H1 (cell line): Measurements from ENCODE around the gene ONECUT3. TPM values are rescaled to one million over a fixed set of nuclear protein-coding genes. Genes with fewer than 3 reads are reported as not detected.

ENCODE experiments used
- CTCF ChIA-PET: fragments of 300-600 bp; sonication (Branson Sonifier 250); formaldehyde crosslinking; loops from one replicate; lab custom pipeline; 2021; ENCODE audit not compliant: partially characterized antibody; lab: Charles Lee
- POLR2A ChIA-PET: fragments of 300-600 bp; sonication (Branson Sonifier 250); formaldehyde crosslinking; loops from one replicate; lab custom pipeline; 2021; ENCODE audit warnings: inconsistent platforms; ENCODE audit not compliant: partially characterized antibody; lab: Charles Lee
- DNase-seq, 2 experiments: peaks; one replicate each; pipeline versions ENCODE4 v3.0.0 to v3.0.0-alpha.2; 2010 to 2022; ENCODE audit warnings: low spot score in 2 of 2, low read depth in 1 of 2, mixed read lengths in 1 of 2
- FAIRE-seq: peaks from 2 replicates; lab custom pipeline; 2011; peaks lifted over from hg19 to GRCh38; lab: Jason Lieb, UNC
- H2AFZ ChIP-seq: 2 replicates; pipeline ENCODE4 v1.8.1; 2012; ENCODE audit warnings: low read length, inconsistent platforms
- H2AK5ac ChIP-seq: 2 replicates; pipeline ENCODE4 v1.6.1; 2013; ENCODE audit warnings: low read depth, low read length
- H2BK120ac ChIP-seq: replicated peaks from 2 replicates; pipeline ENCODE3; 2013; ENCODE audit warnings: low read depth, low read length, inconsistent platforms
- H2BK12ac ChIP-seq: 2 replicates; pipeline ENCODE4 v1.6.1; 2013; ENCODE audit warnings: low read depth, low read length
- H2BK15ac ChIP-seq: 2 replicates; pipeline ENCODE4 v1.6.1; 2013; ENCODE audit warnings: low read length
- H2BK20ac ChIP-seq: 2 replicates; pipeline ENCODE4 v1.6.1; 2013; ENCODE audit warnings: low read length
- H2BK5ac ChIP-seq: 2 replicates; pipeline ENCODE4 v1.6.1; 2013; ENCODE audit warnings: low read depth, low read length
- H3K14ac ChIP-seq: 2 replicates; pipeline ENCODE4 v1.6.1; 2013; ENCODE audit warnings: inconsistent platforms; ENCODE audit not compliant: insufficient read length
- H3K18ac ChIP-seq: 2 replicates; pipeline ENCODE4 v1.6.1; 2013; ENCODE audit warnings: low read length; ENCODE audit errors: extremely low read depth
- H3K23ac ChIP-seq: 2 replicates; pipeline ENCODE4 v1.6.1; 2013; ENCODE audit warnings: inconsistent platforms; ENCODE audit not compliant: insufficient read length
- H3K23me2 ChIP-seq: 2 replicates; pipeline ENCODE4 v1.6.1; 2013; ENCODE audit warnings: low read depth, low read length
- H3K27ac ChIP-seq: 2 replicates; pipeline ENCODE4 v1.6.1; 2011; ENCODE audit warnings: low read depth, low read length, inconsistent platforms
- H3K27me3 ChIP-seq, 4 experiments: replicated peaks in 1 of 4; 1 replicate in 1 of 4; 2 replicates in 3 of 4; pipeline versions ENCODE4 v1.6.1 to v1.8.1; 2011 to 2013; ENCODE audit warnings: low read length in 3 of 4, mild to moderate bottlenecking in 3 of 4, inconsistent platforms in 2 of 4, mixed read lengths in 2 of 4, moderate library complexity in 1 of 4; ENCODE audit not compliant: control insufficient read depth in 3 of 4, insufficient read depth in 3 of 4; ENCODE audit errors: extremely low read depth in 1 of 4
- H3K36me3 ChIP-seq, 4 experiments: 2 replicates each; pipeline versions ENCODE4 v1.6.1 to v1.8.1; 2011 to 2013; ENCODE audit warnings: mild to moderate bottlenecking in 4 of 4, low read length in 3 of 4, moderate library complexity in 2 of 4, control low read depth in 1 of 4, inconsistent platforms in 1 of 4; ENCODE audit not compliant: insufficient read depth in 4 of 4, control insufficient read depth in 2 of 4
- H3K4ac ChIP-seq: replicated peaks from 2 replicates; pipeline ENCODE3; 2013; ENCODE audit warnings: low read length, low read depth, mixed read lengths, inconsistent platforms; ENCODE audit not compliant: insufficient read length
- H3K4me1 ChIP-seq, 4 experiments: replicated peaks in 1 of 4; 1 replicate in 1 of 4; 2 replicates in 3 of 4; pipeline versions ENCODE4 v1.6.1 to v1.8.1; 2011 to 2013; ENCODE audit warnings: low read length in 3 of 4, inconsistent platforms in 2 of 4, mixed read lengths in 1 of 4; ENCODE audit not compliant: insufficient read depth in 4 of 4, control insufficient read depth in 3 of 4
- H3K4me2 ChIP-seq, 2 experiments: 2 replicates each; pipeline versions ENCODE4 v1.6.1 to v1.8.1; 2011 to 2013; ENCODE audit warnings: low read depth in 2 of 2, low read length in 2 of 2, control low read depth in 1 of 2, inconsistent platforms in 1 of 2, mild to moderate bottlenecking in 1 of 2; ENCODE audit not compliant: insufficient read depth in 1 of 2
- H3K4me3 ChIP-seq, 4 experiments: fragments of 200-600, 300-600 bp in 1 of 4; sonication (generic), shearing (Covaris generic), sonication (Bioruptor Twin) in 1 of 4; 2 replicates each; pipeline versions ENCODE4 v1.5.1 to v1.8.1; 2011 to 2016; ENCODE audit warnings: low read length in 4 of 4, low read depth in 3 of 4, control low read depth in 2 of 4, inconsistent platforms in 2 of 4, mild to moderate bottlenecking in 2 of 4, mixed read lengths in 1 of 4, moderate library complexity in 1 of 4; ENCODE audit not compliant: insufficient read depth in 2 of 4; ENCODE audit errors: extremely low read depth in 1 of 4
- H3K56ac ChIP-seq: replicated peaks from 2 replicates; pipeline ENCODE3; 2013; ENCODE audit warnings: low read depth, mild to moderate bottlenecking, mixed read lengths, low read length, inconsistent platforms; ENCODE audit not compliant: insufficient read length
- H3K79me1 ChIP-seq: 2 replicates; pipeline ENCODE4 v1.6.1; 2013; ENCODE audit warnings: low read depth, low read length, control low read depth
- H3K79me2 ChIP-seq, 2 experiments: 2 replicates each; pipeline versions ENCODE4 v1.6.1 to v1.8.1; 2012 to 2013; ENCODE audit warnings: low read length in 2 of 2, mild to moderate bottlenecking in 2 of 2, inconsistent platforms in 1 of 2; ENCODE audit not compliant: insufficient read depth in 2 of 2, control insufficient read depth in 1 of 2
- H3K9ac ChIP-seq, 4 experiments: replicated peaks in 1 of 4; 1 replicate in 1 of 4; 2 replicates in 3 of 4; pipeline versions ENCODE4 v1.6.1 to v1.8.1; 2011 to 2013; ENCODE audit warnings: low read depth in 3 of 4, low read length in 3 of 4, control low read depth in 2 of 4, mild to moderate bottlenecking in 2 of 4, moderate library complexity in 2 of 4, inconsistent platforms in 1 of 4; ENCODE audit errors: extremely low read depth in 1 of 4
- H3K9me3 ChIP-seq, 2 experiments: 2 replicates each; pipeline versions ENCODE4 v1.6.1 to v1.8.1; 2012 to 2013; ENCODE audit warnings: mild to moderate bottlenecking in 2 of 2, moderate library complexity in 2 of 2, control low read depth in 1 of 2, inconsistent platforms in 1 of 2, low read depth in 1 of 2, low read length in 1 of 2, mixed read lengths in 1 of 2; ENCODE audit not compliant: insufficient read depth in 2 of 2
- H4K20me1 ChIP-seq, 2 experiments: replicated peaks in 1 of 2; 2 replicates each; pipeline versions ENCODE3 to v1.8.1; 2011 to 2013; ENCODE audit warnings: inconsistent platforms in 2 of 2, low read length in 2 of 2, mild to moderate bottlenecking in 1 of 2; ENCODE audit not compliant: insufficient read depth in 2 of 2, control insufficient read depth in 1 of 2
- H4K5ac ChIP-seq: 2 replicates; pipeline ENCODE4 v1.6.1; 2013; ENCODE audit warnings: low read length, low read depth, mixed read lengths, inconsistent platforms; ENCODE audit not compliant: insufficient read length
- H4K8ac ChIP-seq: 2 replicates; pipeline ENCODE4 v1.8.0; 2013; ENCODE audit warnings: mild to moderate bottlenecking, moderate library complexity, low read length, inconsistent platforms; ENCODE audit not compliant: insufficient read depth; ENCODE audit errors: extremely low read depth
- H4K91ac ChIP-seq: replicated peaks from 2 replicates; pipeline ENCODE3; 2013; ENCODE audit warnings: low read length, mixed read lengths, inconsistent platforms; ENCODE audit not compliant: insufficient read length
- CREB1 ChIP-seq: IDR thresholded peaks from 2 replicates; pipeline ENCODE4 v1.6.1; 2012; ENCODE audit warnings: inconsistent platforms
- EP300 ChIP-seq, 2 experiments: IDR thresholded peaks; 1 replicate in 1 of 2; 2 replicates in 1 of 2; pipeline ENCODE4 v1.6.1; 2011 to 2012; ENCODE audit warnings: low read depth in 2 of 2, low read length in 2 of 2, mild to moderate bottlenecking in 2 of 2, borderline replicate concordance in 1 of 2, inconsistent platforms in 1 of 2, moderate library complexity in 1 of 2
- KDM5A ChIP-seq: fragments of 200-600 bp; IDR thresholded peaks from 2 replicates; pipeline ENCODE4 v1.7.1; 2012; ENCODE audit warnings: mild to moderate bottlenecking, low read length, inconsistent platforms, mixed read lengths
- WGBS, 2 experiments: shearing (Covaris generic) in 1 of 2; methylation state at CpG; one replicate each; pipeline versions ENCODE4 v1.1.6 to v1.1.7; 2013 to 2015; ENCODE audit warnings: low lambda C conversion rate in 2 of 2, mixed read lengths in 2 of 2, inconsistent platforms in 1 of 2, low coverage in 1 of 2, missing lambda C conversion rate in 1 of 2; ENCODE audit not compliant: insufficient replicate concordance in 2 of 2, insufficient coverage in 1 of 2, insufficient read length in 1 of 2; ENCODE audit errors: extremely low coverage in 1 of 2, missing lambda C conversion rate in 1 of 2; 5-methylcytosine and 5-hydroxymethylcytosine counted together
- polyA plus RNA-seq, 7 experiments: library from polyadenylated mRNA; depleted of rRNA in 3 of 7; stranded (reverse) in 5 of 7; unstranded in 2 of 7; fragments of >200 nt in 5 of 7; fragments of 200-250 nt in 2 of 7; gene quantifications; 1 replicate in 5 of 7; 2 replicates in 1 of 7; 4 replicates in 1 of 7; pipeline versions ENCODE4 v1.2.1 to v1.2.3, GENCODE V29; 2011 to 2013; ENCODE audit warnings: missing spikeins in 2 of 7, mixed read lengths in 2 of 7
- total RNA-seq: library from RNA; stranded (reverse); fragmentation: NEBNext Ultra II Directional; extraction: Animal tissue kit (Norgen Biotek cat#: 25700); gene quantifications from 2 replicates; pipeline ENCODE4 v1.2.1, GENCODE V29; 2021

ONECUT3 gene
- total and polyA plus RNA-seq, 2 of the 8 experiments (the other 6 are each of a cell fraction or from before 2014, with no cell fraction given): not detected

GRCh38 chr19:1758231-1758577 is 4.9 kb downstream of the ONECUT3 start:
- POLR2A ChIA-PET: no interaction called here
- no peaks in the 10 kb centered on the region for H3K9me3 ChIP-seq
- H3K4me2 ChIP-seq: peak overlapping the region in 1 of 2 experiments; percentile 33; a peak in 1 of 4 replicates
- H3K18ac ChIP-seq: no peak overlapping the region
- peaks cover 14 to 32% of the 10 kb centered on the region in 2 experiments for H4K20me1 ChIP-seq
- 16% methylated on average over 8 of the region's 10 CpGs; no CpG with 5 or more reads in 1 of the 2 experiments for WGBS, 2 experiments
- FAIRE-seq (no peak), DNase-seq (no peak)
- no peak overlapping the region for H2BK5ac ChIP-seq
- H3K23me2 ChIP-seq: no peaks in the 10 kb centered on the region; the same call in 1 of the 2 replicates
- CTCF ChIA-PET: interaction anchor here (1.1 to 1.3 kb wide), 2 partner anchors 10 to 37 kb away, joined by 3 to 5 read pairs; no protein-coding TSS in a partner anchor
- peak overlapping the region in 1 of 4 experiments; percentile 47; a peak in 1 of 8 replicates for H3K4me3 ChIP-seq
- no peak overlapping the region for H3K23ac ChIP-seq
- peaks cover 0 to 33% (median 13%) of the 10 kb centered on the region in 4 experiments; a peak in 6 of 7 replicates for H3K4me1 ChIP-seq
- H4K91ac ChIP-seq: no peak overlapping the region
- no peaks in the 10 kb centered on the region for H3K79me2 ChIP-seq
- H3K4ac ChIP-seq: no peak overlapping the region
- no peak overlapping the region for H3K56ac ChIP-seq
- no peak overlapping the region for H4K5ac ChIP-seq
- H4K8ac ChIP-seq: no peak overlapping the region
- H3K79me1 ChIP-seq: no peaks in the 10 kb centered on the region
- no peak overlapping the region for H3K27ac ChIP-seq
- H3K14ac ChIP-seq: no peak overlapping the region
- no peak overlapping the region for H2BK120ac ChIP-seq
- peaks cover 0 to 23% (median 0%) of the 10 kb centered on the region in 4 experiments; a peak in 1 of 8 replicates for H3K36me3 ChIP-seq
- no peak overlapping the region for H2AK5ac ChIP-seq
- H3K9ac ChIP-seq: no peak overlapping the region
- H2AFZ ChIP-seq: no peak overlapping the region
- H2BK20ac ChIP-seq: no peak overlapping the region
- H3K27me3 ChIP-seq: peaks cover 98 to 99% (median 99%) of the 10 kb centered on the region in 4 experiments
- H2BK12ac ChIP-seq: no peak overlapping the region
- H2BK15ac ChIP-seq: no peak overlapping the region
- TF ChIP-seq EP300 (IDR thresholded peaks at IDR 0.05; ENCODE audit: borderline replicate concordance in 1 of 2, low read depth in 2 of 2, low read length in 2 of 2) (no peak), KDM5A (no peak), CREB1 (no peak)
